ENCODE results near the gene CYP2D6. TPM values are rescaled to one million over a fixed set of nuclear protein-coding genes. Genes with fewer than 3 reads are reported as not detected.

CYP2D6 gene
- total RNA-seq, 1 donor, result not detected

DNA sequence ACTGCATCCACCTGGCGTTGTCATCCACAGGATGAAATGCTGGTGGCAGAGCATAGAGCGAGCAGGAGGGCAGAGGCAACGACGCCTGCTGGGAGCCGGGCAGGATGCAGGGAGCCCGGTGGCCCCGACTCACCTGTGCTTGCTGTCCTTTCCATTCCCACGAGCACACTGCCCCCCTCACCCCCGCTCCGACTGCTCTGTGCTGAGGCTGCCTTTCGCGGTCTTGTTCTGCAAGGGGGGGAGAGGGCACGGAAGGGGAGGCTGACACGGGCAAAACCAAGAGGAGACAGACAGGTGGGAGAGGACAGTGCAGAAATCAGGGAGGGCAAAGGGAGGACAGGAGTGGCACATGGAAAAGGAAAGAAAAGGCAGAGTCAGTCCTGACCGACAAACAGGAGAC is 37.9 kb upstream of the CYP2D6 start:
- TF ChIP-seq CTCF (IDR thresholded peaks at IDR 0.05; ENCODE audit: insufficient read depth, low read length), result no peak
- DNase-seq (ENCODE audit: low read depth), result no peak
- no peak overlapping the region for H3K4me3 ChIP-seq (ENCODE audit: low read depth, low read length)

GRCh38 chr22:42167066-42167465 is 36.5 kb upstream of the CYP2D6 start:
- TF ChIP-seq CTCF (IDR thresholded peaks at IDR 0.05; ENCODE audit: insufficient read depth, low read length), result no peak
- DNase-seq (ENCODE audit: low read depth), result no peak
- no peak overlapping the region for H3K4me3 ChIP-seq (ENCODE audit: low read depth, low read length)

GRCh38 chr22:42164901-42165300 is 34.3 kb upstream of the CYP2D6 start:
- no peak for DNase-seq (ENCODE audit: low read depth)
- TF ChIP-seq CTCF (IDR thresholded peaks at IDR 0.05; ENCODE audit: insufficient read depth, low read length), result no peak
- H3K4me3 ChIP-seq (ENCODE audit: low read depth, low read length), result no peak overlapping the region

GRCh38 chr22:42163515-42163914 is 32.9 kb upstream of the CYP2D6 start:
- no peak overlapping the region for H3K4me3 ChIP-seq (ENCODE audit: low read depth, low read length)
- TF ChIP-seq CTCF (IDR thresholded peaks at IDR 0.05; ENCODE audit: insufficient read depth, low read length), result no peak
- no peak for DNase-seq (ENCODE audit: low read depth)

GRCh38 chr22:42162728-42163489 is 32.3 kb upstream of the CYP2D6 start:
- TF ChIP-seq CTCF (IDR thresholded peaks at IDR 0.05; ENCODE audit: insufficient read depth, low read length), result no peak
- no peak overlapping the region for H3K4me3 ChIP-seq (ENCODE audit: low read depth, low read length)
- DNase-seq (ENCODE audit: low read depth), result no peak

- no peak overlapping the region for H3K4me3 ChIP-seq (ENCODE audit: low read depth, low read length)
- TF ChIP-seq CTCF (IDR thresholded peaks at IDR 0.05; ENCODE audit: insufficient read depth, low read length), result no peak
- no peak for DNase-seq (ENCODE audit: low read depth)
Measured at GRCh38 chr22:42160830-42161696, 30.5 kb upstream of the CYP2D6 start.

All from fibroblast of the aortic adventitia (primary cell).